Mammary epithelial cell (primary cell): ENCODE results near the gene RPP40.

ENCODE experiments used
- EZH2 ChIP-seq: IDR thresholded peaks from 2 replicates; pipeline ENCODE4 v1.6.1; 2012; ENCODE audit warnings: low read length, inconsistent platforms, borderline replicate concordance
- TF ChIP-seq, protein P1 (sequence below), 2 donors: IDR thresholded peaks in 1 of 2; conservative IDR thresholded peaks in 1 of 2; 2 replicates each; pipeline ENCODE4 v1.5.1; 2011 to 2012; ENCODE audit warnings: inconsistent platforms in 2 of 2, low read length in 2 of 2, mild to moderate bottlenecking in 2 of 2, control low read depth in 1 of 2, low read depth in 1 of 2; ENCODE audit not compliant: insufficient read depth in 1 of 2; ENCODE audit errors: extremely low read depth in 1 of 2

DNA sequence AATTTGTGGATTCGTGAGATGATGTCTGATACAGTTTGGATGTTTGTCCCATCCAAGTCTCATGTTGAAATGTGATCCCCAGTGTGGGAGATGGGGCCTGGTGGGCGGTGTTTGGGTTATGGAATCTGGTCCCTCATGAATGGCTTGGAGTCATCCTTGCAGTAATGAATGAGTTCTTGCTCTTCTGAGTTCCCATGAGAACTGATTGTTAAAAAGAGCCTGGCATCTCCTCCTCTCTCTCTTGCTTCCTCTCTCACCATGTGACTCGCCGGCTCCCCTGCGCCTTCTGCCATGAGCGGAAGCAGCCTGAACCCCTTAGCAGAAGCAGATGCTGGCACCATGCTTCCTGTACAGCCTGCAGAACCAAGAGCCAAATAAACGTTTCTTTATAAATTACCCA is 30.5 kb upstream of the RPP40 start:
- TF ChIP-seq, protein P1, sequence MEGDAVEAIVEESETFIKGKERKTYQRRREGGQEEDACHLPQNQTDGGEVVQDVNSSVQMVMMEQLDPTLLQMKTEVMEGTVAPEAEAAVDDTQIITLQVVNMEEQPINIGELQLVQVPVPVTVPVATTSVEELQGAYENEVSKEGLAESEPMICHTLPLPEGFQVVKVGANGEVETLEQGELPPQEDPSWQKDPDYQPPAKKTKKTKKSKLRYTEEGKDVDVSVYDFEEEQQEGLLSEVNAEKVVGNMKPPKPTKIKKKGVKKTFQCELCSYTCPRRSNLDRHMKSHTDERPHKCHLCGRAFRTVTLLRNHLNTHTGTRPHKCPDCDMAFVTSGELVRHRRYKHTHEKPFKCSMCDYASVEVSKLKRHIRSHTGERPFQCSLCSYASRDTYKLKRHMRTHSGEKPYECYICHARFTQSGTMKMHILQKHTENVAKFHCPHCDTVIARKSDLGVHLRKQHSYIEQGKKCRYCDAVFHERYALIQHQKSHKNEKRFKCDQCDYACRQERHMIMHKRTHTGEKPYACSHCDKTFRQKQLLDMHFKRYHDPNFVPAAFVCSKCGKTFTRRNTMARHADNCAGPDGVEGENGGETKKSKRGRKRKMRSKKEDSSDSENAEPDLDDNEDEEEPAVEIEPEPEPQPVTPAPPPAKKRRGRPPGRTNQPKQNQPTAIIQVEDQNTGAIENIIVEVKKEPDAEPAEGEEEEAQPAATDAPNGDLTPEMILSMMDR (conservative IDR thresholded peaks at IDR 0.05 in 1 of 2, IDR thresholded peaks at IDR 0.05 in 1 of 2; ENCODE audit: extremely low read depth in 1 of 2, insufficient read depth in 1 of 2, low read depth in 1 of 2, low read length in 2 of 2) = no peak
- TF ChIP-seq EZH2 = no peak
